HEK293 (cell line): ENCODE data around the gene CYTL1.
"Not testable (repeated sequence)": the region's sequence is repeated elsewhere in the genome, so short reads cannot be mapped to it uniquely, and the experiment has no call there.

Experiments
- CTCF ChIP-seq: fragments of 450-650 bp; formaldehyde crosslinking; IDR thresholded peaks from 2 replicates; pipeline ENCODE4 v1.5.1; 2016; ENCODE audit warnings: missing biosample characterization, missing genetic modification characterization
- INSM2 ChIP-seq: fragments of 450-650 bp; formaldehyde crosslinking; IDR thresholded peaks from 2 replicates; pipeline ENCODE4 v1.5.1; 2016; ENCODE audit warnings: missing biosample characterization, missing genetic modification characterization
- REST ChIP-seq: fragments of 450-650 bp; formaldehyde crosslinking; IDR thresholded peaks from 2 replicates; pipeline ENCODE4 v1.5.1; 2016; ENCODE audit warnings: missing biosample characterization, missing genetic modification characterization
- ZFP41 ChIP-seq: fragments of 450-650 bp; formaldehyde crosslinking; IDR thresholded peaks from 2 replicates; pipeline ENCODE4 v1.5.1; 2016; ENCODE audit warnings: missing biosample characterization, missing genetic modification characterization, borderline replicate concordance
- ZNF341 ChIP-seq: fragments of 450-650 bp; formaldehyde crosslinking; IDR thresholded peaks from 2 replicates; pipeline ENCODE4; 2016; ENCODE audit warnings: low read depth, missing biosample characterization, missing genetic modification characterization

- not testable (repeated sequence) for TF ChIP-seq INSM2 (tag by site-specific recombination); CTCF (tag by site-specific recombination); REST (tag by site-specific recombination); ZNF341; ZFP41 (tag by site-specific recombination)
Observed at GRCh38 chr4:4996935-4997334, 22.3 kb downstream of the CYTL1 start.
